Stimulated activated CD4-positive, alpha-beta T cell treated with anti-CD3 and anti-CD28 coated beads, Interleukin-1b, Interleukin-23, amount 100 ng/mL, for 1 hour (primary cell): ENCODE results near the gene SAMSN1.

Experiments
- DNase-seq, 2 donors: peaks; one replicate each; pipeline ENCODE4 v3.0.0-alpha.2; 2020; ENCODE audit warnings: low read depth in 2 of 2

SAMSN1 gene

DNA sequence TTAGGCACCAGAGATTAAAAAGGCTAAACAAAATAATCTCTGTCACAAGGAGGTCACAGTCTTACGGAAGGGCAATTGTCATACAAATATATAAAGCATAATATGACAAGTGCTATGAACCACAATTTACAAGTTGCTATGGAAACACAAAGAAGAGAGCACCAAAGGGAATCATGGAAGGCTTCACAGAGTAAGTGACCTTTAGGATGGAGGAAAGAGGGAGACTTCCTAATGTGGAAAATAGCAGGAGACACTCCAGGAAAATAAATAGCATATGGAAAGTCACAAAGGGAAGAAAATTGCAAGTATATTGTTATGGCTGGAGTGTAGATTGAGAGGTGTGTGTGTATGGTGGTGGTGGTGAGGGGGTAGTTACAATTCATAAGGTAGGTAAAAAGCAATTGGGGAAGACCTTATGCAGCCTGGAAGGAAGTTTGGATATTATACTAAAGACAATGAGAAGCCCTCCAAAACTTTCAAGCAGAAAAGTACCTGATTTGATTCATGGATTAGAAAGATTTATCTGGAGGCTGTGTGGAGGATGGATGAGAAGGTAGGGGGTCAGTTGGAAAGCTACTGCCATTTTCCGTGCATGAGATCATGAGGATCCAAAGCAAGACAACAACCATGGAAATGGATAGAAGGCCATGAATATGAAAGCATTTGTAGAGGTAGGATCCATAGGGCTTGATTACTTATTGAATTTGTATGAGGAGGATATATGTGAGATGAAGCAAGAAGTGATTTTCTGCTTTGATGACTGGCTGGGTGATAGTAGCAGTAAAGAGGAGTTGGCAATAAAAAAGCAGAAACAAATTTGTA lies 61.7 kb downstream of the SAMSN1 start:
- no peak for DNase-seq

- no peak for DNase-seq
Observed at GRCh38 chr21:14483296-14483695, 62.8 kb downstream of the SAMSN1 start.

DNA sequence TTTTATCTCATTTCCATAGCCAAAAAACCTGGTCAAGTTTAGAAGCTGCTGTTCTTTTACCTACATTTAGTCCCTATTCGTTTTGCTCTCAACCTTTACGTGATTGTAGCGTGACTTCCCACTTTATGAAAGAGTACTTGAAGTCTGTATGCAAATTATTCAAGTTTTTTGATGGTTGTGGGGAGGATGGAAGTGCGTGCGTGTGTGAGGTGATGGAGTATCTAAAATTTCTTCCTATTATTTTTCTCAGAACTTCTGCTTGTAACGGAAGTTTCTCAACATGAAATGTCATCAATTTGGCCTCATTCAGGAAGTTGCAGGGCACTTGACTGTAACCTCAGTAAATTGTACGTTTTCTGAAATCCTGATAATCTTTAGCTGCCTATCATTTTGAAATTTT lies 64.0 kb downstream of the SAMSN1 start:
- no peak for DNase-seq

- no peak for DNase-seq
Observed at GRCh38 chr21:14480411-14481031, 65.6 kb downstream of the SAMSN1 start.

- DNase-seq, result no peak
Observed at GRCh38 chr21:14479241-14479786, 66.8 kb downstream of the SAMSN1 start.

- DNase-seq, result no peak
Observed at GRCh38 chr21:14477841-14478240, 68.3 kb downstream of the SAMSN1 start.

DNA sequence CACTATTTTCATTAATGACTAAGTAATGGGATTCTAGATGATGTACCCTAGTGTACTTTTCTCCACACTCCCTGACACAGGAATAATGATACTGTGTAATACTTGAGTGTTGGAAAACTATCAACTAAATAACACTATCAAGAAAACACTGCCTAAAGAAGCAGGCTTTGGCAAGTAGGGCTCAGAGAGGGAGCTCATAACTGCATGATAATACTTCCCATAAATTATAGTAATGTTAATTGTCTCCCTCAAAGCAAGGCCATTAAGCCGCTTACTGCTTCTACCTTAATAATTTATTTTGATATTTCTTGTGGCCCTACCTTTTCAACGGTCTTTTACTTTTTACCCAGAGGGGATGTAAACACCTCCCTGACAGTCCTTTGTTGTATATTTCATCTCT lies 69.0 kb downstream of the SAMSN1 start:
- no peak for DNase-seq

- no peak for DNase-seq
Observed at GRCh38 chr21:14474995-14475394, 71.1 kb downstream of the SAMSN1 start.

- no peak for DNase-seq
Observed at GRCh38 chr21:14469641-14470040, 76.5 kb downstream of the SAMSN1 start.

DNA sequence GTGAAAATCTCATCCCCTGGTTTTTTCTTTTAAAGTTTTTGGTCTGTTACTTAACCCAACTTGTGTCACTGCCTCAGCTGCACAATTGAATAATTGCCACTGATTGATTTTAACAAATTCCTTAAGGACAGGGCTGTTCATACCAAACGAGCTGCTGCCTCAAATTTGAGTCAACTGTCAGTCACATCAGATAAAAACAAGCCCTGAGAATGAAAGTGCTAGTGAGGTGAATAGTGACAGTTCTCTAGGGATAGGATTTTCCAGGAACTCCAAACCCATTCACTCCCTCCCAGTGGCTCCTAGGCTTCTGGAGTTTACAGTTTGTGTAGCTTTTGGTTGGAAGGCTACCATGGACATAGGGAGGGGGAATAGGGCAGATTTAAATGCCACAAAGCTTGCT lies 79.4 kb downstream of the SAMSN1 start:
- no peak for DNase-seq

DNA sequence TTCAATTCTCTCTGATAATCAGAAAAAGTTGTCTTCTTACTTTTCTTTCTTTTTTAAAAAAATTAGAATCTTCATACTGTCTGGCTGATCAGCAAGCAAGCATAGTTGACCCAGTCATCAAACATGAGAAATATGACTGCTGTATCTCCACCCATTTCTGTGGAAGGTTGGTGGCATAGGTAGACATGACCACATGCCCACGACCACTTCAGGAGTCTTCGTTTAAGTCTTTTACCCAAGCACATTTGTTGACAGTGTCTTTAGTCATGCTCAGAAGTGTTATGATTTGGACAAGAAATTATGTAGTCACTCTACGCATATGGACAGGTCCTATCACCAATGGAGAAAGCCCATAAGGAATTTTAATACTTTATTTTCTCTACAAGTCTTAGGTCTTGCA lies 88.4 kb downstream of the SAMSN1 start:
- DNase-seq, result no peak

- no peak for DNase-seq
Observed at GRCh38 chr21:14456911-14457310, 89.2 kb downstream of the SAMSN1 start.

DNA sequence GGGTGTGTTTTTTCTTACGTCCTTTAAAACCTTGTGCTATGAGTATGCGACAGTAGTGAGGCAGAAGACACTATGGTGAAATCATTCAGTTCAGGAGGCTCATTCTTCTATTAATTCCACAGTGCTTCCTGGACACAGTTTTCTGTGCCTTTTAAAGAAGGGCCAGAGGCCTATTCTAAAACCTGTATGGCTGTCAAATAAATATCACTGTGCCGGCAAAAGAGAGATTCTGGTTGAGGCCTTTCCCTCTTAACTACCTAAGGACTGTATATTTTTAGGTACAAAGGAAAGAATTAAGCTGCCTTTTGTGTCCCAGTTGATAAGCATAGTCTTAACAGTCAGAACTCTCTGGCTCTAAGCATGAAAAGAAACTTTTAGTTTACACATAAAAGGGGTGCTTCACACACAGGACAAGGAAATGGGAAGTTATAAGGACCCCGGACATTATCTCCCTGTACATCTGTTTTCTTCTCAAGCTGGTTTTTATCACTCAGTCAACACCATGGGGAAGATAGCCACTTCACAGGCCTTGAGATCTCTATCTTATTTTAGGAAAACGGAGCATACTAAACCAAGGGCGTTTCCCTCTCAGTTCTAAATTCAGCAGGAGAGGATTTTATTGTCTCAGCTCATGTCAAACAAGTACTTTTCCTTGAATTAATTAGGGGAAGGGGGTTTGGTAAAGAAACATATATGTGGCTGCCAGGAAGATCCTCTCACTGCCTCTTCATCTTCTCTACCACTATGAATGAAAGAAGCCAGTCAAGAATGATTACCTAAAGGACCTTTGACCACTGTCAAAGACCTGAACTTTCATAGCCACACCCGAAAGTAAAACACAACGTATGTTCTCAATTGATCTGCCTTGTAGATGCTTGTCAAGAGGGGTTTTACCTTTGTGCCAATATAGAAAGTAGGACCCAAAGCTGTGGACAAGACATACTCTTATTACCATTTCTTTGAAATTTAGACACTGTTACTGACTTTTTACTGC lies 91.8 kb downstream of the SAMSN1 start:
- DNase-seq, result no peak

DNA sequence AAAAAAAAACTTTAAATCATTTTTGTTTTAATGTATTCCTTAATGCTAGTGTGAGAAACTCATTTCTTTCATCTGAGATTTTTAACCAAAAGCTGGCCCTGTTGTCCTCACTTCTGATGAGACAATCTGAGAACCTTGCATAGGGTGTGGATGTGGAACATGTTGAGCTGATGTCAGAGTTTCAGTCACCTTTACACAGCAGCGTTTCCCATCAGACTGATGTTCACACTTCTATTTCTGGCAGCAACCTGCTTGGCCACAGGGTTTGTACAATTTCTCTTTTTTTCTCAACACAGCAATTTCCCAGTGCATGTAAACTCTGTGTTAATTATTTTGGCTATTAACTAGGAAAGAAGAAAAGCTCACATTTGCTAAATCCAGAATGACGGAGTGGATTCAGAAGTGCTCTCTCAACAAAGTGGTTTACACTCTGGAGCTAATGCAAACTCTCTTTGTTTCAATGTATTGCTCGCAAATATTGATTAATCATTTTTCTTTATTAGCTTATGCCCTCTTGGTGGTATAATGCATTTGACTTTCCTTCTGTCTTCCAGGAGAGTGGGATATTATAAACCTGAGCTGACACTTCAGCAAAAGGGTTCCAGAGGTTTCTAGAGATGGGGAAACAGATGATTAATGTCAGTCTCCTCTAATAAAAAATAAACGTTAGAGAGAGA lies 92.6 kb downstream of the SAMSN1 start:
- DNase-seq, result no peak

DNA sequence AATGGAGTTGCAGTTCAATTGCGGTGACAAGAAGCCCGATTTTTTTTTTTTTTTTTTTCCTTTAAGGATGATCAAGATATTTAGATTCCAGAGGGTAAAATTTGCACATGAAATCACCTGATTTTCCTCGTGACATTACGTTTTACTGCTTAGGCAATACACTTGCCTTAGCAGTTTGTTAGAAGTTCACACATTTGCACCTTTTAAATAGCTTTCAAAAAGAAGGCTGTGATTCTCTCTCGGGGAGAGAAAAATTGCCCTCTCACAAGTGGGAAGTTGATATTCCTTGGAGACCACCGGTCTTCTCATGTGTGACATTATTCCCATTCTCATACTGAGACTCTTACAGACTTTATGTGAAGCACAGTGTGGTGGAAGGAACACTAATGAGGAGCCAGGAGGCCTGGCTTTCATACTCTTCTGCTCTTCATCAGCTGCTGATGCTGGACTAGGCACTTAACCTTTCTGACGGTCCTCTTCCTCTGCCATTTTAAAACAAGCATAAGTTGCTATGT lies 93.3 kb downstream of the SAMSN1 start:
- DNase-seq, result no peak

- DNase-seq, result no peak
Observed at GRCh38 chr21:14452031-14452726, 93.9 kb downstream of the SAMSN1 start.

GRCh38 chr21:14451546-14451945 lies 94.6 kb downstream of the SAMSN1 start:
- DNase-seq, result no peak

GRCh38 chr21:14448784-14449183 lies 97.3 kb downstream of the SAMSN1 start:
- DNase-seq, result no peak

GRCh38 chr21:14438211-14438610 lies 107.9 kb downstream of the SAMSN1 start:
- no peak for DNase-seq

DNA sequence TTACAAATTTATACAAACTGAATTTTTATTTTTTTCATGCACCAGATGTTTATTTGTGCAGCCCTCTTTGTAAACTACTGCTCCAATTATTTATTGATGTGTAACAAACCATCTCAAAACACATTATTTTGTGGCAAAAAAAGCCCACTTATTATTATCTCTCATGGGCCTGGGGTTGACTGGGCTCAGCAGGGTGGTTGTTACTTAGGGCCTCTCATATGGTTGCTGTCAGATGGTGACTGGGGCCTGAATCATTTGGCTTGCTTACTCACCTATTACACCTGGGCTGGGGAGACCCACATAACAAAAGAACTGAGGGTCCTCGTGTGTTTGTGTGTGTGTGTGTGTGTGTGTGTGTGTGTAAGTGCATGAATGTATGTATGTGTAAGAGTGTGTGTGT lies 110.7 kb downstream of the SAMSN1 start:
- DNase-seq, result no peak
